Osteocyte (in vitro differentiated cells): Measurements from ENCODE around the gene NOC4L. TPM values are rescaled to one million over a fixed set of nuclear protein-coding genes. Genes with fewer than 3 reads are reported as not detected.
A peak's percentile ranks its signal among the peaks of the same experiment; 100 is the strongest.

Experiments used
- DNase-seq: peaks from one replicate; pipeline ENCODE4 v3.0.0; 2021; ENCODE audit warnings: mixed read lengths; ENCODE audit not compliant: unreplicated experiment; ENCODE audit errors: extremely low spot score
- H3K27ac Mint-ChIP-seq: one replicate; pipeline ENCODE4 v1.8.0; 2021; ENCODE audit warnings: mild to moderate bottlenecking, mixed read lengths; ENCODE audit not compliant: unreplicated experiment
- H3K27me3 Mint-ChIP-seq: one replicate; pipeline ENCODE4 v1.8.0; 2021; ENCODE audit warnings: mixed read lengths; ENCODE audit not compliant: unreplicated experiment
- H3K36me3 Mint-ChIP-seq: one replicate; pipeline ENCODE4 v1.8.0; 2021; ENCODE audit warnings: mixed read lengths; ENCODE audit not compliant: unreplicated experiment
- H3K4me1 Mint-ChIP-seq: one replicate; pipeline ENCODE4 v1.8.0; 2021; ENCODE audit warnings: mixed read lengths; ENCODE audit not compliant: unreplicated experiment
- H3K4me3 Mint-ChIP-seq: one replicate; pipeline ENCODE4 v1.8.0; 2021; ENCODE audit warnings: mild to moderate bottlenecking, moderate library complexity, mixed read lengths; ENCODE audit not compliant: unreplicated experiment
- H3K9me3 Mint-ChIP-seq: one replicate; pipeline ENCODE4 v1.8.0; 2021; ENCODE audit warnings: mixed read lengths; ENCODE audit not compliant: unreplicated experiment
- total RNA-seq: library from RNA; stranded (reverse); gene quantifications from 2 replicates; pipeline ENCODE4 v1.2.1, GENCODE V29; 2021
- TF ChIP-seq, protein P1 (sequence below): fragments of 200-600 bp; sonication (generic); IDR thresholded peaks from 2 replicates; pipeline ENCODE4 v1.5.0; 2021; ENCODE audit warnings: antibody characterized with exemption, mild to moderate bottlenecking, moderate library complexity

NOC4L gene
- total RNA-seq, 1 donor from 2014 or later = 21.4 TPM

DNA sequence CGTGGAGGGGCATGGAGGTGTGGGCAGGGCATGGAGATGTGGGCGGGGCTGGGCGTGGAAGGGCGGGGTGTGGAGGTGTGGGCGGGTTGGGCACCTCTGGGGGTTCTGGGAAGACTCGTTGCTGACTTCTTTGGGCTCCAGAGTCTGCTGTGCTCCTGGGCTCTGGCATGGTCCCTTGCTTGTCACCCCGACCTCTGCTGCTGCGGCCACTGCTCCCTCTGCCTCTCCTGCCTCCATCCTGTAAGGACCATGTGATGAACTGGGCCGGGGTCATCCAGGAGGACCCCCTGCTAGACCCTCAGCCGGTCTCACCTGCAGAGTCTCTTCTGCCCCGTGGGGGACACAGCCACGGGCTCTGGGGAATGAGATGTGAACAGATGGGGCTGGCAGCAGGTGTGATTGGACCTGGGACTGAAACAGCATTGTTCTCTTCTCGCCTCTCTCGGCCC lies 15.3 kb downstream of the NOC4L start:
- H3K4me1 Mint-ChIP-seq = peaks cover 8% of the 10 kb centered on the region
- H3K9me3 Mint-ChIP-seq = no peaks in the 10 kb centered on the region
- TF ChIP-seq, protein P1, sequence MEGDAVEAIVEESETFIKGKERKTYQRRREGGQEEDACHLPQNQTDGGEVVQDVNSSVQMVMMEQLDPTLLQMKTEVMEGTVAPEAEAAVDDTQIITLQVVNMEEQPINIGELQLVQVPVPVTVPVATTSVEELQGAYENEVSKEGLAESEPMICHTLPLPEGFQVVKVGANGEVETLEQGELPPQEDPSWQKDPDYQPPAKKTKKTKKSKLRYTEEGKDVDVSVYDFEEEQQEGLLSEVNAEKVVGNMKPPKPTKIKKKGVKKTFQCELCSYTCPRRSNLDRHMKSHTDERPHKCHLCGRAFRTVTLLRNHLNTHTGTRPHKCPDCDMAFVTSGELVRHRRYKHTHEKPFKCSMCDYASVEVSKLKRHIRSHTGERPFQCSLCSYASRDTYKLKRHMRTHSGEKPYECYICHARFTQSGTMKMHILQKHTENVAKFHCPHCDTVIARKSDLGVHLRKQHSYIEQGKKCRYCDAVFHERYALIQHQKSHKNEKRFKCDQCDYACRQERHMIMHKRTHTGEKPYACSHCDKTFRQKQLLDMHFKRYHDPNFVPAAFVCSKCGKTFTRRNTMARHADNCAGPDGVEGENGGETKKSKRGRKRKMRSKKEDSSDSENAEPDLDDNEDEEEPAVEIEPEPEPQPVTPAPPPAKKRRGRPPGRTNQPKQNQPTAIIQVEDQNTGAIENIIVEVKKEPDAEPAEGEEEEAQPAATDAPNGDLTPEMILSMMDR = no peak
- H3K4me3 Mint-ChIP-seq = no peak overlapping the region
- peaks cover 2% of the 10 kb centered on the region for H3K27me3 Mint-ChIP-seq
- no peak overlapping the region for H3K27ac Mint-ChIP-seq
- no peaks in the 10 kb centered on the region for H3K36me3 Mint-ChIP-seq
- no peak for DNase-seq

DNA sequence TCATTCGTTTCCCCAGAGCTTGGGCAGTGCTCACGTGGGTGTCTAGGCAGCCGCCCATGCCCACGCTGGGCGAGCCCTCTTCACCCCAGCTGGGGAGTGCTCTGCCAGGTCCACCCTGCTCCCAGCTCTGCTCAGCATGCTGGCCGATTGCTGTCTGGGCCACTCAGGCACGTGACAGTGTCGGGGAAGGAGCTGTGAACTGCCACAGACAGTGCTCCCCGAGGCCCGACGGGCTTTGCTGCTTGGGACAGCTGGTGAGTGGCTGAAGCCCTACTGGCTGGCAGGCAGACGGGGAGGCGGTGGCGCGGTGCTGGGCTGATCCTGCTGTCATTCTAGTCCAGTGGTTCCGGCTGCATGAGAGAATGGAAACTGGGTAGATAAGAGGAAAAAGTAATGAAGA lies 15.8 kb downstream of the NOC4L start:
- Mint-ChIP-seq H3K9me3 (no peaks in the 10 kb centered on the region), H3K36me3 (no peaks in the 10 kb centered on the region), H3K27ac (no peak overlapping the region), H3K27me3 (peaks cover 2% of the 10 kb centered on the region), H3K4me3 (no peak overlapping the region), H3K4me1 (peaks cover 8% of the 10 kb centered on the region)
- TF ChIP-seq, protein P1 = no peak
- DNase-seq = no peak

DNA sequence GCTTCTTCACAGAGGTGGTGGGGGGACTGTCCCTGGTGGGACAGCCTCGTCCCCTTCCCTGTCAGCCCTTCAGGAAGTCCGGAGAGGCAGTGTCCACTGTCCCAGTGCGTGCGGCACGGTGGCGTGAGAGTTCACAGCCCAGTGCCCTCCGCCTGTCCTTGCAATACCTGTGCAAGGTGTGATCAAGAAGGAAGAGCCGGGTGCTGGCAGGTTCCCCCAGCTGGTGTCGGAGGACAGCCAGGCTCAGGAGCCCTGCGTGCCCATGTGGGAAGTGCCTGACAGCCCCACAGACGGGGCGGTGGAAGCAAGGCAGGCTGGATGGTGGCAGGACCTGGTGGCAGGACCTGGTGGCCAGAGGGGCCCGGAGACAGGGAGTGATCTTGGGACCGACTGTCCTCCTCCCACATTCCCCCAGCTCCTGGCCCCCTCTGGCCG lies 16.4 kb downstream of the NOC4L start:
- H3K4me3 Mint-ChIP-seq = no peak overlapping the region
- TF ChIP-seq, protein P1 = no peak
- DNase-seq = no peak
- peaks cover 2% of the 10 kb centered on the region for H3K27me3 Mint-ChIP-seq
- no peaks in the 10 kb centered on the region for H3K36me3 Mint-ChIP-seq
- H3K27ac Mint-ChIP-seq = no peak overlapping the region
- peaks cover 8% of the 10 kb centered on the region for H3K4me1 Mint-ChIP-seq
- no peaks in the 10 kb centered on the region for H3K9me3 Mint-ChIP-seq

DNA sequence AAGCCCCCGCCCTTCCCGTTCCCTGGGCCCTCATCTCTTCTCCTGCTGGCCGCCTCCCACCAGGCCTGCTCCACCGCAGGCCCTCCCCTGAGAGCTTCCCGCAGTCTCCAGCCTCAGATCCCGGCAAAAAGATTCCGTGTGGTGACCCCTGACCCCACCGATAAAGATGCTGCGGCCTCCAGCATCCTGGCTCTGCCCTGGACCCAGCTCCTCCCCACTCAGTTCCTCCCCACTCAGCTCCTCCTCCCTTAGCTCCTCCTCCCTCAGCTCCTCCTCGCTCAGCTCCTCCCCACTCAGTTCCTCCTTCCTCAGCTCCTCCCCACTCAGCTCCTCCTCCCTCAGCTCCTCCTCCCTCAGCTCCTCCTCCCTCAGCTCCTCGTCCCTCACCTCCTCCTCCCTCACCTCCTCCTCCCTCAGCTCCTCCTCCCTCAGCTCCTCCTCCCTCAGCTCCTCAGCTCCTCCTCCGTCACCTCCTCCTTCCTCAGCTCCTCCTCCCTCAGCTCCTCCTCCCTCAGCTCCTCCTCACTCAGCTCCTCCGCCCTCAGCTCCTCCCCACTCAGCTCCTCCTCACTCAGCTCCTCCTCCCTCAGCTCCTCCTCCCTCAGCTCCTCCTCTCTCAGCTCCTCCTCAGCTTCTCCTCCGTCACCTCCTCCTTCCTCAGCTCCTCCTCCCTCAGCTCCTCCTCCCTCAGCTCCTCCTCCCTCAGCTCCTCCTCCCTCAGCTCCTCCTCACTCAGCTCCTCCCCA lies 17.0 kb downstream of the NOC4L start:
- no peaks in the 10 kb centered on the region for H3K36me3 Mint-ChIP-seq
- TF ChIP-seq, protein P1 = no peak
- H3K9me3 Mint-ChIP-seq = no peaks in the 10 kb centered on the region
- peaks cover 2% of the 10 kb centered on the region for H3K27me3 Mint-ChIP-seq
- no peak overlapping the region for H3K4me3 Mint-ChIP-seq
- no peak overlapping the region for H3K27ac Mint-ChIP-seq
- H3K4me1 Mint-ChIP-seq = peaks cover 8% of the 10 kb centered on the region
- DNase-seq = no peak

DNA sequence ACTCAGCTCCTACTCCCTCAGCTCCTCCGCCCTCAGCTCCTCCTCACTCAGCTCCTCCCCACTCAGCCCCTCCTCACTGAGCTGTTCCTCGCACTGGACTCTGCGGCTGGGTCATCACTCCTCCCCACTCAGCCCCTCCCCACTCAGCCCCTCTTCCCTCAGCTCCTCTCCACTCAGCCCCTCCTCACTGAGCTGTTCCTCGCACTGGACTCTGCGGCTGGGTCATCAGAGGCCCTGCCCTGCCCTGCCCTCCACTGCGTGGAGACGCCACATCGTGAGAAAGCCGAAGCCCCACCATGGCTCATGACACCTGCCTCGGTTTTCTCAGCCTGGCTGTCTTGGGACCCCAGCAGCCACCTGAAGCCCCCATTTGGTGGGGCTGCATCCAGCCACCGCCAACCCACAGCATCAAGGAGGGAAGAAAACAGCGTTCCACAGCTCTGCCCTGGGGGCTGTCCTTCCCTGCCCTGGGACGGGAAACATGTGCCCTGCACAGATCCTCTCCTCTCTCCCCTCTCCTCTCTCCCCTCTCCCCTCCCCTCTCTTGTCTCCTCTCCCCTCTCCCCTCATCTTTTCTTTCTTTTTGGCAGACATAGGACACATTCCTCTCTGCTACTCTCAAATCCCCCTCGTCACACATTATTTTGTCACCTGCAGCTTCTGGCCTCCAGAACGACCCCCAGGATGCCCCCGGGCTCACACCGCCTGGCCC lies 17.7 kb downstream of the NOC4L start:
- no peaks in the 10 kb centered on the region for H3K9me3 Mint-ChIP-seq
- TF ChIP-seq, protein P1 = no peak
- no peak overlapping the region for H3K4me3 Mint-ChIP-seq
- H3K27me3 Mint-ChIP-seq = peaks cover 2% of the 10 kb centered on the region
- H3K4me1 Mint-ChIP-seq = peaks cover 8% of the 10 kb centered on the region
- H3K27ac Mint-ChIP-seq = peak overlapping the region; percentile 38
- H3K36me3 Mint-ChIP-seq = no peaks in the 10 kb centered on the region
- no peak for DNase-seq
